Activated naive CD4-positive, alpha-beta T cell treated with anti-CD3 and anti-CD28 coated beads, Interleukin-2, amount 50 U/mL, for 24 hours (primary cell): ENCODE data around the gene VEPH1.
"Not testable (repeated sequence)": the region's sequence is repeated elsewhere in the genome, so short reads cannot be mapped to it uniquely, and the experiment has no call there.

Experiments used
- H3K27ac Mint-ChIP-seq: one replicate; pipeline ENCODE4 v1.8.0; 2021; ENCODE audit warnings: mild to moderate bottlenecking, mixed read lengths
- H3K27me3 Mint-ChIP-seq: one replicate; pipeline ENCODE4 v1.8.0; 2021; ENCODE audit warnings: mixed read lengths
- H3K36me3 Mint-ChIP-seq: one replicate; pipeline ENCODE4 v1.8.0; 2021; ENCODE audit warnings: mixed read lengths
- H3K4me1 Mint-ChIP-seq: one replicate; pipeline ENCODE4 v1.8.0; 2021; ENCODE audit warnings: mixed read lengths
- H3K4me3 Mint-ChIP-seq: one replicate; pipeline ENCODE4 v1.8.0; 2021; ENCODE audit warnings: mild to moderate bottlenecking, mixed read lengths
- H3K9me3 Mint-ChIP-seq: one replicate; pipeline ENCODE4 v1.8.0; 2021; ENCODE audit warnings: mixed read lengths

Gene VEPH1

GRCh38 chr3:157347577-157348303 is 155.5 kb downstream of the VEPH1 start:
- Mint-ChIP-seq H3K4me3 (no peak overlapping the region), H3K27ac (no peak overlapping the region), H3K9me3 (peaks cover 20% of the 10 kb centered on the region), H3K36me3 (no peaks in the 10 kb centered on the region), H3K4me1 (no peaks in the 10 kb centered on the region), H3K27me3 (no peaks in the 10 kb centered on the region)

GRCh38 chr3:157336252-157337009 is 166.8 kb downstream of the VEPH1 start:
- no peaks in the 10 kb centered on the region for H3K9me3 Mint-ChIP-seq
- no peak overlapping the region for H3K27ac Mint-ChIP-seq
- no peaks in the 10 kb centered on the region for H3K27me3 Mint-ChIP-seq
- no peak overlapping the region for H3K4me3 Mint-ChIP-seq
- H3K4me1 Mint-ChIP-seq = no peaks in the 10 kb centered on the region
- H3K36me3 Mint-ChIP-seq = no peaks in the 10 kb centered on the region

- H3K4me1 Mint-ChIP-seq = no peaks in the 10 kb centered on the region
- no peak overlapping the region for H3K27ac Mint-ChIP-seq
- no peaks in the 10 kb centered on the region for H3K36me3 Mint-ChIP-seq
- H3K9me3 Mint-ChIP-seq = no peaks in the 10 kb centered on the region
- no peaks in the 10 kb centered on the region for H3K27me3 Mint-ChIP-seq
- no peak overlapping the region for H3K4me3 Mint-ChIP-seq
Measured at GRCh38 chr3:157335233-157336076, 167.8 kb downstream of the VEPH1 start.

GRCh38 chr3:157333551-157333991 is 169.6 kb downstream of the VEPH1 start:
- no peaks in the 10 kb centered on the region for H3K27me3 Mint-ChIP-seq
- H3K9me3 Mint-ChIP-seq = no peaks in the 10 kb centered on the region
- no peaks in the 10 kb centered on the region for H3K4me1 Mint-ChIP-seq
- H3K36me3 Mint-ChIP-seq = no peaks in the 10 kb centered on the region
- H3K27ac Mint-ChIP-seq = no peak overlapping the region
- no peak overlapping the region for H3K4me3 Mint-ChIP-seq

- Mint-ChIP-seq H3K4me3 (no peak overlapping the region), H3K27ac (no peak overlapping the region), H3K9me3 (no peaks in the 10 kb centered on the region), H3K27me3 (peaks cover 2% of the 10 kb centered on the region), H3K36me3 (peaks cover 1% of the 10 kb centered on the region), H3K4me1 (no peaks in the 10 kb centered on the region)
Measured at GRCh38 chr3:157330206-157330605, 173.0 kb downstream of the VEPH1 start.

GRCh38 chr3:157329551-157329950 is 173.7 kb downstream of the VEPH1 start:
- Mint-ChIP-seq H3K27me3 (peaks cover 2% of the 10 kb centered on the region), H3K4me1 (no peaks in the 10 kb centered on the region), H3K9me3 (no peaks in the 10 kb centered on the region), H3K27ac (no peak overlapping the region), H3K4me3 (no peak overlapping the region), H3K36me3 (peaks cover 2% of the 10 kb centered on the region)

- Mint-ChIP-seq H3K9me3 (no peaks in the 10 kb centered on the region), H3K27me3 (peaks cover 2% of the 10 kb centered on the region), H3K4me1 (no peaks in the 10 kb centered on the region), H3K4me3 (no peak overlapping the region), H3K36me3 (peaks cover 2% of the 10 kb centered on the region), H3K27ac (no peak overlapping the region)
Measured at GRCh38 chr3:157327837-157328236, 175.4 kb downstream of the VEPH1 start.

GRCh38 chr3:157327018-157327417 is 176.2 kb downstream of the VEPH1 start:
- Mint-ChIP-seq H3K4me1 (no peaks in the 10 kb centered on the region), H3K4me3 (no peak overlapping the region), H3K36me3 (peaks cover 2% of the 10 kb centered on the region), H3K27me3 (peaks cover 2% of the 10 kb centered on the region), H3K9me3 (no peaks in the 10 kb centered on the region), H3K27ac (no peak overlapping the region)

GRCh38 chr3:157324869-157325268 is 178.3 kb downstream of the VEPH1 start:
- not testable (repeated sequence) for H3K36me3 Mint-ChIP-seq, H3K4me3 Mint-ChIP-seq, H3K27ac Mint-ChIP-seq, H3K9me3 Mint-ChIP-seq, H3K27me3 Mint-ChIP-seq, H3K4me1 Mint-ChIP-seq

- no peaks in the 10 kb centered on the region for H3K4me1 Mint-ChIP-seq
- no peak overlapping the region for H3K4me3 Mint-ChIP-seq
- no peak overlapping the region for H3K27ac Mint-ChIP-seq
- peaks cover 2% of the 10 kb centered on the region for H3K27me3 Mint-ChIP-seq
- H3K9me3 Mint-ChIP-seq = no peaks in the 10 kb centered on the region
- H3K36me3 Mint-ChIP-seq = peaks cover 2% of the 10 kb centered on the region
Measured at GRCh38 chr3:157323360-157323759, 179.9 kb downstream of the VEPH1 start.

- no peaks in the 10 kb centered on the region for H3K36me3 Mint-ChIP-seq
- H3K27ac Mint-ChIP-seq = no peak overlapping the region
- no peaks in the 10 kb centered on the region for H3K27me3 Mint-ChIP-seq
- H3K4me3 Mint-ChIP-seq = no peak overlapping the region
- no peaks in the 10 kb centered on the region for H3K4me1 Mint-ChIP-seq
- no peaks in the 10 kb centered on the region for H3K9me3 Mint-ChIP-seq
Measured at GRCh38 chr3:157319672-157320071, 183.5 kb downstream of the VEPH1 start.

- Mint-ChIP-seq H3K4me3 (no peak overlapping the region), H3K4me1 (no peaks in the 10 kb centered on the region), H3K36me3 (no peaks in the 10 kb centered on the region), H3K27me3 (no peaks in the 10 kb centered on the region), H3K9me3 (no peaks in the 10 kb centered on the region), H3K27ac (no peak overlapping the region)
Measured at GRCh38 chr3:157318639-157319288, 184.5 kb downstream of the VEPH1 start.

GRCh38 chr3:157317895-157318294 is 185.3 kb downstream of the VEPH1 start:
- Mint-ChIP-seq H3K27ac (no peak overlapping the region), H3K27me3 (no peaks in the 10 kb centered on the region), H3K4me3 (no peak overlapping the region), H3K36me3 (no peaks in the 10 kb centered on the region), H3K9me3 (no peaks in the 10 kb centered on the region), H3K4me1 (no peaks in the 10 kb centered on the region)

- H3K27ac Mint-ChIP-seq = no peak overlapping the region
- no peaks in the 10 kb centered on the region for H3K9me3 Mint-ChIP-seq
- H3K4me3 Mint-ChIP-seq = no peak overlapping the region
- no peaks in the 10 kb centered on the region for H3K36me3 Mint-ChIP-seq
- H3K27me3 Mint-ChIP-seq = no peaks in the 10 kb centered on the region
- no peaks in the 10 kb centered on the region for H3K4me1 Mint-ChIP-seq
Measured at GRCh38 chr3:157313186-157313585, 190.0 kb downstream of the VEPH1 start.

GRCh38 chr3:157312376-157312745 is 190.9 kb downstream of the VEPH1 start:
- Mint-ChIP-seq H3K27ac (no peak overlapping the region), H3K27me3 (no peaks in the 10 kb centered on the region), H3K36me3 (no peaks in the 10 kb centered on the region), H3K9me3 (no peaks in the 10 kb centered on the region), H3K4me3 (no peak overlapping the region), H3K4me1 (no peaks in the 10 kb centered on the region)
